Common myeloid progenitor, CD34-positive (primary cell): ENCODE data around the gene HTR3A.
"Not testable (repeated sequence)": the region's sequence is repeated elsewhere in the genome, so short reads cannot be mapped to it uniquely, and the experiment has no call there.

Experiments
- CTCF ChIA-PET: fragments of 350-600 bp; sonication (Branson Sonifier 250); formaldehyde crosslinking; loops from one replicate; lab custom pipeline; 2021; ENCODE audit warnings: antibody characterized with exemption; lab: Charles Lee
- POLR2A ChIA-PET: fragments of 350-600 bp; sonication (Branson Sonifier 250); formaldehyde crosslinking; loops from one replicate; lab custom pipeline; 2021; ENCODE audit warnings: antibody characterized with exemption; lab: Charles Lee
- DNase-seq, 3 donors: peaks; one replicate each; pipeline versions ENCODE4 v3.0.0 to v3.0.0-alpha.2; 2013
- H3K27ac ChIP-seq, 2 experiments: 1 replicate in 1 of 2; 2 replicates in 1 of 2; pipeline ENCODE4 v1.7.0; 2013; ENCODE audit warnings: inconsistent platforms in 2 of 2, low read length in 2 of 2, mild to moderate bottlenecking in 2 of 2, low read depth in 1 of 2, moderate library complexity in 1 of 2; ENCODE audit not compliant: severe bottlenecking in 2 of 2, insufficient read depth in 1 of 2, poor library complexity in 1 of 2
- H3K27me3 ChIP-seq, 5 experiments: replicated peaks in 2 of 5; 1 replicate in 3 of 5; 2 replicates in 2 of 5; pipeline versions ENCODE4 v1.6.1 to v1.7.0; 2013; ENCODE audit warnings: low read length in 4 of 5, mild to moderate bottlenecking in 2 of 5, moderate library complexity in 2 of 5, inconsistent platforms in 1 of 5; ENCODE audit not compliant: insufficient read depth in 5 of 5, control insufficient read depth in 4 of 5
- H3K36me3 ChIP-seq, 4 experiments: 1 replicate in 2 of 4; 2 replicates in 2 of 4; pipeline versions ENCODE4 v1.6.1 to v1.7.0; 2013; ENCODE audit warnings: low read length in 3 of 4, control low read depth in 1 of 4, mild to moderate bottlenecking in 1 of 4; ENCODE audit not compliant: control insufficient read depth in 4 of 4, insufficient read depth in 4 of 4
- H3K4me1 ChIP-seq, 4 experiments: 1 replicate in 3 of 4; 2 replicates in 1 of 4; pipeline versions ENCODE4 v1.6.1 to v1.7.1; 2013; ENCODE audit warnings: low read length in 3 of 4, mild to moderate bottlenecking in 3 of 4, control low read depth in 1 of 4, inconsistent platforms in 1 of 4, moderate library complexity in 1 of 4; ENCODE audit not compliant: control insufficient read depth in 4 of 4, insufficient read depth in 4 of 4; ENCODE audit errors: control extremely low read depth in 1 of 4
- H3K4me3 ChIP-seq, 7 experiments: 1 replicate in 4 of 7; 2 replicates in 3 of 7; pipeline versions ENCODE4 v1.5.1 to v1.7.0; 2013; ENCODE audit warnings: mild to moderate bottlenecking in 7 of 7, low read length in 6 of 7, moderate library complexity in 6 of 7, inconsistent platforms in 2 of 7, low read depth in 2 of 7, control low read depth in 1 of 7; ENCODE audit not compliant: insufficient read depth in 4 of 7, control insufficient read depth in 1 of 7; ENCODE audit errors: extremely low read depth in 1 of 7
- H3K9me3 ChIP-seq, 5 experiments: 1 replicate in 4 of 5; 2 replicates in 1 of 5; pipeline versions ENCODE4 v1.6.1 to v1.7.1; 2013; ENCODE audit warnings: low read length in 4 of 5, mild to moderate bottlenecking in 2 of 5, inconsistent platforms in 1 of 5, low read depth in 1 of 5, moderate library complexity in 1 of 5; ENCODE audit not compliant: control insufficient read depth in 4 of 5, insufficient read depth in 2 of 5; ENCODE audit errors: control extremely low read depth in 1 of 5
- WGBS: methylation state at CpG from one replicate; pipeline ENCODE4 v1.1.5; 2013; ENCODE audit not compliant: insufficient coverage; 5-methylcytosine and 5-hydroxymethylcytosine counted together

HTR3A gene

DNA sequence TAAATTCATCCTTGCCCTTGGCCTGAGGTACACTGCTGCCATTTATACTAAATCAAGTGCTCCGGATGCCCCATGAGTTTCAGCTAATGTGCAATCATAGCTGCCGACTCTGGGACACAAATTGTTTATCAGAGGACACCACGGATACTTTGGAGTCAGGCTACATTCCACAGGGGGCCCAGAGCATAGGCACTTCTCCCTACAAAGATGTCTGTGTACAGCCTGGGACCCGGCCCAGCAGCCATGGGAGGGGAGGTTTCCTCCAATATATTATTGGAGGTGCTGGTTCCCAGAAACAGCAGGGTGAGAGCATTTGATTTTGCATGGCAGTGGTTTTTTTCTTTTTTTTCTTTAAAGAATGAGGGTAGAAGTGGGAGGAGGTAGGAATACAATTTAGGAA lies 39.0 kb upstream of the HTR3A start:
- Histone ChIP-seq H3K27ac (no peak overlapping the region), H3K36me3 (no peaks in the 10 kb centered on the region), H3K27me3 (peaks cover 0 to 5% (median 2%) of the 10 kb centered on the region in 5 experiments), H3K4me3 (no peak overlapping the region), H3K4me1 (no peaks in the 10 kb centered on the region), H3K9me3 (no peaks in the 10 kb centered on the region)
- ChIA-PET POLR2A (no interaction called here), CTCF (no interaction called here)
- WGBS = 95% methylated on average over 4 of the region's 4 CpGs
- DNase-seq = no peak

DNA sequence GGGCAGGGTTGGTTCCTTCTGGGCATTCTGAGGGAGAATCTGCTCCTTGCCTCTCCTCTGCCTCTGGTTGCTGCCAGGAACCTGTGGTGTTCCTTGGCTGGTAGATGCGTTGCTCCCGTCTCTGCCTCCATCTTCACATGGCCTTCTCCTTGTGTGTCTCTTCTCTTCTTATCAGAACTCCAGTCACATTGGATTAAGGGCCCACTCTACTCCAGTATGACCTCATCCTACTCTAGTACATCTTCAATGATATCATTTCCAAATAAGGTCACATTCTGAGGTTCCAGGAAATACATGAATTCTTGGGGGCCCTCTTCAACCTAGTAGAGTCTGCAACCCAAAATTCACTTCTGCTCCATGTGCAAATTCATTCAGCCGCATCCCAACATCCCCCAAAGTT lies 37.0 kb upstream of the HTR3A start:
- ChIA-PET POLR2A (no interaction called here), CTCF (no interaction called here)
- H3K27me3 ChIP-seq = peaks cover 0 to 4% (median 1%) of the 10 kb centered on the region in 5 experiments
- H3K27ac ChIP-seq = no peak overlapping the region
- no peaks in the 10 kb centered on the region for H3K9me3 ChIP-seq
- DNase-seq = no peak
- H3K36me3 ChIP-seq = no peaks in the 10 kb centered on the region
- 78% methylated on average over 3 of the region's 3 CpGs for WGBS
- H3K4me3 ChIP-seq = no peak overlapping the region
- H3K4me1 ChIP-seq = no peaks in the 10 kb centered on the region

DNA sequence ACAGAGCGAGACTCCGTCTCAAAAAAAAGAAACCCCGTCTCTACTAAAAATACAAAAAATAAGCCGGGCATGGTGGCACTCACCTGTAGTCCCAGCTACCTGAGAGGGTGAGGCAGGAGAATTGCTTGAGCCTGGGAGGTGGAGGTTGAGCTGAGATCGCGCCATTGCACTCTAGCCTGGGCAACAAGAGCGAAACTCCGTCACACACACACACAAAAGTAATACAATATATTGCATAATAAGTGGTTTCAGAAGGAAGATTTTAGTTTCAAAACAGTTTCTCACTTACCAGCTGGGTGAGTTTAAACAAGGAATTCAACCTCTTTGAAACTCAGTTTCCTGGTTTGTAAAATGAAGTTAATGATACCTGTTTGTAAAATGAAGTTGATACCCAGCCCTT lies 32.7 kb upstream of the HTR3A start:
- H3K27me3 ChIP-seq = peaks cover 0 to 2% (median 0%) of the 10 kb centered on the region in 5 experiments
- H3K9me3 ChIP-seq = no peaks in the 10 kb centered on the region
- H3K4me1 ChIP-seq = no peaks in the 10 kb centered on the region
- WGBS = 100% methylated on average over 3 of the region's 8 CpGs
- CTCF ChIA-PET = no interaction called here
- POLR2A ChIA-PET = no interaction called here
- no peak for DNase-seq
- no peak overlapping the region for H3K27ac ChIP-seq
- no peak overlapping the region for H3K4me3 ChIP-seq
- no peaks in the 10 kb centered on the region for H3K36me3 ChIP-seq

- H3K9me3 ChIP-seq, H3K36me3 ChIP-seq, H3K4me3 ChIP-seq, DNase-seq, H3K27me3 ChIP-seq, CTCF ChIA-PET, POLR2A ChIA-PET, H3K27ac ChIP-seq, H3K4me1 ChIP-seq: not testable (repeated sequence)
- WGBS = no CpG with 5 or more reads among the region's 2 CpGs
Observed at GRCh38 chr11:113946162-113946561, 28.7 kb upstream of the HTR3A start.

DNA sequence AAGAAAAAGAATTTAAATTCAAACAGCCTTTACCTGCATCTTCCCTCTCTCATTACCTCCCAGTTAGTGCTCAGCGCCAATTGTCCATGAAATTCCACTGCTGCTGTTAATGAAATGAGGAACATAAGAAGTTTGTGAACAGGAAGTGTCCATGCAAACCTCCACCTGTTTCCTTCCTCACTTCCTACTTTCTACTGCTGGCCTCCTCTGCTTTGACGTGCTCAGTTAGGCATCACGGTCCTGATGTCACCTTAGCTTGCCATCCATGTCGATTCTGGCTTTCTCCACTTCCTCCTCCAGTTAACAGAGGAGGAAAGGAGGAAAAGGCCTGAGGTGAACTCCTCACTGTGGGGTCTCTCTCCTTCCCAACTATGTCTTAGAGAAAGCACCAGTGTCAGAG lies 26.9 kb upstream of the HTR3A start:
- H3K27me3 ChIP-seq = peaks cover 0 to 13% (median 2%) of the 10 kb centered on the region in 5 experiments
- no peak overlapping the region for H3K27ac ChIP-seq
- ChIA-PET CTCF (no interaction called here), POLR2A (interaction anchor here (0.6 kb wide), 1 partner anchor 438 kb away, joined by 3 read pairs; no protein-coding TSS in a partner anchor)
- H3K36me3 ChIP-seq = no peaks in the 10 kb centered on the region
- WGBS = 20% methylated on average over 1 of the region's 4 CpGs
- DNase-seq = peak in 1 of 3 donors; percentile 9
- H3K9me3 ChIP-seq = no peaks in the 10 kb centered on the region
- H3K4me3 ChIP-seq = no peak overlapping the region
- peaks cover 0 to 4% (median 0%) of the 10 kb centered on the region in 4 experiments for H3K4me1 ChIP-seq

DNA sequence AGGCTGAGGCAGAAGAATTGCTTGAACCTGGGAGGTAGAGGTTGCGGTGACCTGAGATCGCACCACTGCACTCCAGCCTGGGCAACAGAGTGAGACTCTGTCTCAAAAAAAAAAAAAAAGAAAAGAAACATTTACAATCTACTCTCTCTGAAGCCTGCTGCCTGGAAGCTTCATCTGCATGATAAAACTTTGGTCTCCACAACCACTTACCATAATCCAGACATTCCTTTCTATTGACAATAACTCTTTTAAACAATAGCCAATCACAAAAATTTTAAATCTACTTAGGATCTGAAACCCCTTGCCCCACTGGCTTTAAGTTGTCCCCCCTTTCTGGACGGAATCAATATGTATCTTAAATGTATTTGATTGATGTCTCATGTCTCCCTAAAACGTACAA lies 25.0 kb upstream of the HTR3A start:
- Histone ChIP-seq H3K4me1 (peaks cover 0 to 4% (median 0%) of the 10 kb centered on the region in 4 experiments), H3K9me3 (no peaks in the 10 kb centered on the region), H3K4me3 (no peak overlapping the region), H3K36me3 (no peaks in the 10 kb centered on the region), H3K27me3 (peaks cover 0 to 14% (median 2%) of the 10 kb centered on the region in 5 experiments), H3K27ac (no peak overlapping the region)
- CTCF ChIA-PET = no interaction called here
- no peak for DNase-seq
- WGBS = 80% methylated on average over 1 of the region's 4 CpGs
- POLR2A ChIA-PET = no interaction called here

- Histone ChIP-seq H3K36me3 (no peaks in the 10 kb centered on the region), H3K4me3 (no peak overlapping the region), H3K9me3 (no peaks in the 10 kb centered on the region), H3K27me3 (peaks cover 0 to 14% (median 5%) of the 10 kb centered on the region in 5 experiments), H3K4me1 (peaks cover 0 to 4% (median 0%) of the 10 kb centered on the region in 4 experiments), H3K27ac (no peak overlapping the region)
- no peak for DNase-seq
- 77% methylated on average over 3 of the region's 5 CpGs for WGBS
- POLR2A ChIA-PET = no interaction called here
- CTCF ChIA-PET = no interaction called here
Observed at GRCh38 chr11:113951537-113951936, 23.4 kb upstream of the HTR3A start.
